Endodermal cell (in vitro differentiated cells): ENCODE measurements around the gene DENND2A. TPM values are rescaled to one million over a fixed set of nuclear protein-coding genes. Genes with fewer than 3 reads are reported as not detected.

Experiments used
- DNase-seq: peaks from one replicate; pipeline ENCODE4 v3.0.0-alpha.2; 2017
- H3K27ac ChIP-seq: 2 replicates; pipeline ENCODE4 v1.5.1; 2013; ENCODE audit warnings: mild to moderate bottlenecking, low read depth, low read length, moderate library complexity
- H3K27me3 ChIP-seq: 2 replicates; pipeline ENCODE4 v1.6.1; 2013; ENCODE audit warnings: mild to moderate bottlenecking, low read length, moderate library complexity; ENCODE audit not compliant: insufficient read depth, control insufficient read depth, poor library complexity, severe bottlenecking
- H3K36me3 ChIP-seq: 2 replicates; pipeline ENCODE4 v1.7.0; 2013; ENCODE audit warnings: mild to moderate bottlenecking, low read length, moderate library complexity; ENCODE audit not compliant: control insufficient read depth, insufficient read depth
- H3K4me1 ChIP-seq: one replicate; pipeline ENCODE4 v1.7.0; 2013; ENCODE audit warnings: low read length; ENCODE audit not compliant: control insufficient read depth, insufficient read depth
- H3K4me3 ChIP-seq: 2 replicates; pipeline ENCODE4 v1.5.1; 2013; ENCODE audit warnings: mild to moderate bottlenecking, low read length, moderate library complexity
- H3K9ac ChIP-seq: 2 replicates; pipeline ENCODE4 v1.6.1; 2013; ENCODE audit warnings: mild to moderate bottlenecking, low read length, moderate library complexity; ENCODE audit not compliant: poor library complexity, severe bottlenecking; ENCODE audit errors: extremely low read depth
- H3K9me3 ChIP-seq: 2 replicates; pipeline ENCODE4 v1.6.1; 2013; ENCODE audit warnings: mild to moderate bottlenecking, low read length, moderate library complexity; ENCODE audit not compliant: control insufficient read depth
- H3K27ac Mint-ChIP-seq: 2 replicates; pipeline ENCODE4 v1.8.0; 2020; ENCODE audit warnings: mixed read lengths
- H3K27me3 Mint-ChIP-seq: 2 replicates; pipeline ENCODE4 v1.8.0; 2021; ENCODE audit warnings: mild to moderate bottlenecking, mixed read lengths; ENCODE audit not compliant: insufficient read depth
- H3K36me3 Mint-ChIP-seq: 2 replicates; pipeline ENCODE4 v1.8.0; 2020; ENCODE audit warnings: low read depth, mixed read lengths
- H3K4me1 Mint-ChIP-seq: 2 replicates; pipeline ENCODE4 v1.8.0; 2020; ENCODE audit warnings: mixed read lengths
- H3K4me3 Mint-ChIP-seq: 2 replicates; pipeline ENCODE4 v1.8.0; 2020; ENCODE audit warnings: mild to moderate bottlenecking, moderate library complexity, mixed read lengths
- H3K9me3 Mint-ChIP-seq: 2 replicates; pipeline ENCODE4 v1.8.0; 2020; ENCODE audit warnings: mild to moderate bottlenecking, mixed read lengths
- CTCF ChIP-seq: fragments of 200-600 bp; sonication (generic); conservative IDR thresholded peaks from 2 replicates; pipeline ENCODE4 v1.5.0; 2021; ENCODE audit warnings: antibody characterized with exemption, mild to moderate bottlenecking
- WGBS, 2 experiments: methylation state at CpG; one replicate each; pipeline versions ENCODE4 v1.1.5 to v1.1.7; 2013; ENCODE audit warnings: missing lambda C conversion rate in 2 of 2, mixed read lengths in 1 of 2; ENCODE audit not compliant: insufficient coverage in 1 of 2, insufficient read length in 1 of 2; 5-methylcytosine and 5-hydroxymethylcytosine counted together
- long read RNA-seq, 4 experiments: library from polyadenylated mRNA in 2 of 4; library from RNA in 1 of 4; library from capped mRNA in 1 of 4; stranded (forward) in 3 of 4; unstranded in 1 of 4; transcript quantifications; one replicate each; pipeline ENCODE4 v2.0.0, GENCODE V29; 2020 to 2021; ENCODE audit warnings: inconsistent platforms in 1 of 4
- polyA plus RNA-seq, 2 experiments: library from polyadenylated mRNA; stranded (reverse); fragments of 50-300 nt; gene quantifications; one replicate each; pipeline ENCODE4 v1.2.3, GENCODE V29; 2013
- total RNA-seq, 2 donors: library from RNA; stranded (reverse); fragmentation: NEBNext Ultra II Directional in 1 of 2; extraction: Animal tissue kit (Norgen Biotek cat#: 25700) in 1 of 2; gene quantifications; 2 replicates in 1 of 2; 3 replicates in 1 of 2; pipeline ENCODE4 v1.2.1, GENCODE V29; 2021

Gene DENND2A, protein sequence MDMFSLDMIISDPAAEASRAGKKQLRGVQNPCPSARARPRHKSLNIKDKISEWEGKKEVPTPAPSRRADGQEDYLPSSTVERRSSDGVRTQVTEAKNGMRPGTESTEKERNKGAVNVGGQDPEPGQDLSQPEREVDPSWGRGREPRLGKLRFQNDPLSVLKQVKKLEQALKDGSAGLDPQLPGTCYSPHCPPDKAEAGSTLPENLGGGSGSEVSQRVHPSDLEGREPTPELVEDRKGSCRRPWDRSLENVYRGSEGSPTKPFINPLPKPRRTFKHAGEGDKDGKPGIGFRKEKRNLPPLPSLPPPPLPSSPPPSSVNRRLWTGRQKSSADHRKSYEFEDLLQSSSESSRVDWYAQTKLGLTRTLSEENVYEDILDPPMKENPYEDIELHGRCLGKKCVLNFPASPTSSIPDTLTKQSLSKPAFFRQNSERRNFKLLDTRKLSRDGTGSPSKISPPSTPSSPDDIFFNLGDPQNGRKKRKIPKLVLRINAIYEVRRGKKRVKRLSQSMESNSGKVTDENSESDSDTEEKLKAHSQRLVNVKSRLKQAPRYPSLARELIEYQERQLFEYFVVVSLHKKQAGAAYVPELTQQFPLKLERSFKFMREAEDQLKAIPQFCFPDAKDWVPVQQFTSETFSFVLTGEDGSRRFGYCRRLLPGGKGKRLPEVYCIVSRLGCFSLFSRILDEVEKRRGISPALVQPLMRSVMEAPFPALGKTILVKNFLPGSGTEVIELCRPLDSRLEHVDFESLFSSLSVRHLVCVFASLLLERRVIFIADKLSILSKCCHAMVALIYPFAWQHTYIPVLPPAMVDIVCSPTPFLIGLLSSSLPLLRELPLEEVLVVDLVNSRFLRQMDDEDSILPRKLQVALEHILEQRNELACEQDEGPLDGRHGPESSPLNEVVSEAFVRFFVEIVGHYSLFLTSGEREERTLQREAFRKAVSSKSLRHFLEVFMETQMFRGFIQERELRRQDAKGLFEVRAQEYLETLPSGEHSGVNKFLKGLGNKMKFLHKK
- total RNA-seq: 10 to 100 TPM; 28.5 to 40.6 TPM
- 26.6 TPM for polyA plus RNA-seq (2013, experiment 1 of 2)
- polyA plus RNA-seq (2013, experiment 2 of 2): 30.2 TPM
- long read RNA-seq, experiment 1, partial matches to known transcripts: 6 of 11 reads
- long read RNA-seq, experiment 1, other reads (novel, unspliced or antisense): 2 of 11 reads
- long read RNA-seq, experiment 2, transcript DENND2A-210 (18 exons, 3,452 nt): minor isoform, 7 of 95 reads
- long read RNA-seq, experiment 2, transcript DENND2A-209 (20 exons, 3,562 nt): minor isoform, 27 of 95 reads
- long read RNA-seq, experiment 2, transcript DENND2A-201 (19 exons, 3,735 nt): major isoform, 37 of 95 reads
- long read RNA-seq, experiment 2, partial matches to known transcripts: 8 of 95 reads
- long read RNA-seq, experiment 2, other reads (novel, unspliced or antisense): 16 of 95 reads
- long read RNA-seq, experiment 3, transcript DENND2A-210 (18 exons, 3,452 nt): major isoform, 5 of 11 reads
- long read RNA-seq, experiment 3, partial matches to known transcripts: 3 of 11 reads
- long read RNA-seq, experiment 3, other reads (novel, unspliced or antisense): 3 of 11 reads
- long read RNA-seq, experiment 4, partial matches to known transcripts: 3 of 4 reads
- long read RNA-seq, experiment 4, other reads (novel, unspliced or antisense): 1 of 4 reads

DNA sequence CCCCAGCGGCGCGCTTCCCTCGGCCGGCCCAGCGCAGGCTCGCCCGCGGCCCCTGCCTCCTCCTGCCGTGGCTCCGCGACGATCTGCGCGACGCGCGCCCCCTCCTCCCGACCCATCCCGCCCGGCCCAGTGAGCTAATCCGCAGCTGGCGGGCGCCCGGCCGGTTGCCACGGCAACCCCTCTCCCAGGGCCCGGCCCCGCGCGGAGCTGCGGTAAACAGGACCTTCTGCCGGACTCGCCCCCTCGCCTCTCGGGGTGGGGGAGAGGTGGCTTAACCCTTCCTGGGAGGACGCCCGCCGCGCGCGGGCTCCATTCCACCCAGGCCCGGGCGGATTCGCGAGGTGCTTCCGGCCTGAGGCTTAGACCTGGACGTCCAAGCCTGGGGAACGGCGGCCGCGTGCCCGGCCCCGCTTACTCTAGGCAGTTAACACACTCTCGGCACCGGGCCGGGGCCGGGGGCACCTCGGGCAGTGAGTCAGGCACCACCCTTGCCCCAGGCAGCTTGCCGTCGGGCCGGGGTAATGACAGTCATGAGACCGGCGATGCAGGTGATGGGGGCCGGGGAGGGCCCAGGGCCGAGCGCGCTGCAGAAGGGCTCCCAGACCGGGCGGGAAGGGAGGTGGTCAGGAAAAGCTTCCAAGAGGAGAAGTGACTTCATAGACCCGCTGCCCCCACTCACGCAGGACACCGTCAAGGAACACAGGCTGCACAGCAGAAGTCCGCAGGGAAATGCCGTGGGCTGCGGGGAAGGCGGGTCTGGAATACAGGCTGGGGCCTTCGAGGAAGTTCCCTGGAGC, at the start of gene DENND2A:
TSS of gene DENND2A (minus strand) at position 87 of the 797 bp plus-strand sequence. CDS start 38,416 bp downstream, outside the sequence.
- Mint-ChIP-seq H3K27me3 (peaks cover 27% of the 10 kb centered on the region), H3K4me3 (peak within 1 kb of the TSS; percentile 92), H3K27ac (peak within 1 kb of the TSS; percentile 85), H3K36me3 (no peaks in the 10 kb centered on the region), H3K4me1 (peaks cover 29% of the 10 kb centered on the region), H3K9me3 (no peaks in the 10 kb centered on the region)
- peak; percentile 92 for DNase-seq
- peak within 1 kb of the TSS; percentile 86 for H3K4me3 ChIP-seq
- peak within 1 kb of the TSS; percentile 72 for H3K27ac ChIP-seq
- H3K27me3 ChIP-seq: peaks cover 12% of the 10 kb centered on the region
- H3K9ac ChIP-seq: peak within 1 kb of the TSS; percentile 63
- peaks cover under 1% of the 10 kb centered on the region for H3K4me1 ChIP-seq
- TF ChIP-seq CTCF: no peak
- 10 to 16% methylated on average over 18 to 78 of the region's 78 CpGs for WGBS, 2 experiments
- no peaks in the 10 kb centered on the region for H3K9me3 ChIP-seq
- no peaks in the 10 kb centered on the region for H3K36me3 ChIP-seq

DNA sequence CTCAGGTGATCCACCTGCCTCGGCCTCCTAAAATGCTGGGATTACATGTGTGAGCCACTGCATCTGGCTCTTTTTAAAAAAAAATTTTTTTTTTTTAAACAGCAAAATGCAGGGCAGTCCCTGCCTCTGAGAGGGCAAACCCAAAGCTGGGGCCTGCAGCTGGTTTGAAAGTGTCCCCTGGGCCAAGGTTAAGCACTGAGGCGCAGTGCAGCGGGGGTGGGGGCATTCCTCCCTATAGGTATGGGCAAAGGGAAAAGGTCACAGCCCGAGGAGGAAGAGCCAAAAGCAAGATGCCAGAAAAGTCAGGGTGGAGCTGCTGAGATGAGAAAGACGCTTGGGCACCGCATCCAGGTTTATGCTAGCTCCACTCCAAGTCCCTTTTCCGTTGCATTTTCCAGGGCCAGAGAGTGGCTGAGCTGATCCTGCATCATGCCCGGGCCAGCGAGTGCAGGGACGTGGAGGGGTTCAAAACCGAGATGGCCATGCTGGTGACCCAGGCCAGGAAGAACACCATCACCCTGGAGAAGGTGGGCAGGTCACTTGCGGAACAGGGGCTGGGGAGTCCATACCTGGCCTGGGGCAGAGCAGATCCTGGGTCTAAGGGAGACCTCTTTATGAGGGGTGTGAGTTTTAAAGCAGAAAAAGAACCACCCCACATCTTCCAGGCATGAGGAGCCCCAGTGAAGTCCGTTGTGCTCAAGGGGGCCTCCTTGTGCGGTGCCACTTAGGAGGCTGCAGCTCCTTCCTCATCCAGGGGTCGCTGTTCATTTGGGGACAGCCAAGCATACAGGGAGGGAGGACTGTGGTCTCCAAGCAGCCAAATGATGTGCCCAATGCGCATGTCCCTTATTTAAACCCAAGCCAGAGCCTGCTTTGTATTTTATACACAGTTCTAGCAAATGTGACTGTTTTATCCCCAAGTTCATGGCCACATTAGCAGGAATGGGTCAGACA, 48.9 kb upstream of the DENND2A start:
- TF ChIP-seq CTCF: no peak
- H3K27ac ChIP-seq: no peak overlapping the region
- H3K36me3 ChIP-seq: peaks cover 14% of the 10 kb centered on the region
- H3K9me3 Mint-ChIP-seq: no peaks in the 10 kb centered on the region
- H3K27me3 ChIP-seq: no peaks in the 10 kb centered on the region
- 93 to 94% methylated on average over 14 to 16 of the region's 16 CpGs for WGBS, 2 experiments
- no peaks in the 10 kb centered on the region for H3K4me1 ChIP-seq
- H3K9ac ChIP-seq: no peak overlapping the region
- no peak overlapping the region for H3K4me3 Mint-ChIP-seq
- no peaks in the 10 kb centered on the region for H3K9me3 ChIP-seq
- no peaks in the 10 kb centered on the region for H3K27me3 Mint-ChIP-seq
- H3K27ac Mint-ChIP-seq: no peak overlapping the region
- no peaks in the 10 kb centered on the region for H3K4me1 Mint-ChIP-seq
- H3K36me3 Mint-ChIP-seq: peaks cover 7% of the 10 kb centered on the region
- no peak overlapping the region for H3K4me3 ChIP-seq
- no peak for DNase-seq
